ENCODE results near the gene KIF26A.

The KIF26A gene

GRCh38 chr14:104191409-104191997, 53.1 kb downstream of the KIF26A start:
- no peak for DNase-seq (ENCODE audit: low read depth)
- no peak overlapping the region for H3K4me3 ChIP-seq (ENCODE audit: low read depth, low read length)
- no peak for TF ChIP-seq CTCF (conservative IDR thresholded peaks at IDR 0.05; ENCODE audit: low read depth, low read length)

GRCh38 chr14:104192146-104192882, 53.9 kb downstream of the KIF26A start:
- no peak overlapping the region for H3K4me3 ChIP-seq (ENCODE audit: low read depth, low read length)
- DNase-seq (ENCODE audit: low read depth) = no peak
- no peak for TF ChIP-seq CTCF (conservative IDR thresholded peaks at IDR 0.05; ENCODE audit: low read depth, low read length)

- no peak for TF ChIP-seq CTCF (conservative IDR thresholded peaks at IDR 0.05; ENCODE audit: low read depth, low read length)
- no peak for DNase-seq (ENCODE audit: low read depth)
Observed at GRCh38 chr14:104192883-104193245, 54.5 kb downstream of the KIF26A start.

GRCh38 chr14:104194016-104194415, 55.6 kb downstream of the KIF26A start:
- TF ChIP-seq CTCF (conservative IDR thresholded peaks at IDR 0.05; ENCODE audit: low read depth, low read length) = no peak
- no peak for DNase-seq (ENCODE audit: low read depth)
- no peak overlapping the region for H3K4me3 ChIP-seq (ENCODE audit: low read depth, low read length)

More at GRCh38 chr14:104192883-104193245, 54.5 kb downstream of the KIF26A start:
- no peak overlapping the region for H3K4me3 ChIP-seq (ENCODE audit: low read depth, low read length)

- TF ChIP-seq CTCF (conservative IDR thresholded peaks at IDR 0.05; ENCODE audit: low read depth, low read length) = no peak
- no peak overlapping the region for H3K4me3 ChIP-seq (ENCODE audit: low read depth, low read length)
- no peak for DNase-seq (ENCODE audit: low read depth)
Observed at GRCh38 chr14:104194716-104195115, 56.3 kb downstream of the KIF26A start.

GRCh38 chr14:104195361-104195760, 57.0 kb downstream of the KIF26A start:
- no peak for DNase-seq (ENCODE audit: low read depth)
- no peak for TF ChIP-seq CTCF (conservative IDR thresholded peaks at IDR 0.05; ENCODE audit: low read depth, low read length)
- H3K4me3 ChIP-seq (ENCODE audit: low read depth, low read length) = no peak overlapping the region

- DNase-seq (ENCODE audit: low read depth) = no peak
- no peak overlapping the region for H3K4me3 ChIP-seq (ENCODE audit: low read depth, low read length)
- TF ChIP-seq CTCF (conservative IDR thresholded peaks at IDR 0.05; ENCODE audit: low read depth, low read length) = no peak
Observed at GRCh38 chr14:104195878-104196277, 57.5 kb downstream of the KIF26A start.

All from choroid plexus epithelial cell (primary cell).